GM10847 (cell line): ENCODE results near the gene PYGO2.
A peak's percentile ranks its signal among the peaks of the same experiment; 100 is the strongest.

Experiments
- POLR2A ChIP-seq: IDR thresholded peaks from 2 replicates; pipeline ENCODE4 v1.6.1; 2011; ENCODE audit not compliant: insufficient read length; ENCODE audit errors: extremely low read depth

The PYGO2 gene

GRCh38 chr1:154960446-154961136 lies 991 bp downstream of the PYGO2 start:
- TF ChIP-seq POLR2A: no peak

- no peak for TF ChIP-seq POLR2A
These were observed 2.2 kb downstream of the PYGO2 start for GRCh38 chr1:154959426-154959780.

GRCh38 chr1:154958681-154959425 lies 2.7 kb downstream of the PYGO2 start:
- no peak for TF ChIP-seq POLR2A

GRCh38 chr1:154958036-154958435 lies 3.5 kb downstream of the PYGO2 start:
- no peak for TF ChIP-seq POLR2A

GRCh38 chr1:154957091-154957657 lies 4.4 kb downstream of the PYGO2 start:
- TF ChIP-seq POLR2A: no peak

GRCh38 chr1:154956544-154956941 lies 5.0 kb downstream of the PYGO2 start:
- no peak for TF ChIP-seq POLR2A

- TF ChIP-seq POLR2A: peak; percentile 9
These were observed 5.7 kb downstream of the PYGO2 start, which contains the start of gene PBXIP1 for GRCh38 chr1:154955718-154956543. Gene PBXIP1, minus strand, starts transcription at chr1:154956099. Its CDS starts 2,378 bp downstream, at chr1:154953721.

GRCh38 chr1:154955039-154955717 lies 6.4 kb downstream of the PYGO2 start:
- peak; percentile 14 for TF ChIP-seq POLR2A

- no peak for TF ChIP-seq POLR2A
These were observed 7.0 kb downstream of the PYGO2 start for GRCh38 chr1:154954541-154954940.

GRCh38 chr1:154953611-154954038 lies 8.0 kb downstream of the PYGO2 start:
- no peak for TF ChIP-seq POLR2A

- TF ChIP-seq POLR2A: no peak
These were observed 8.9 kb downstream of the PYGO2 start for GRCh38 chr1:154952664-154953063.

- no peak for TF ChIP-seq POLR2A
These were observed 9.5 kb downstream of the PYGO2 start for GRCh38 chr1:154951901-154952657.

- TF ChIP-seq POLR2A: no peak
These were observed 13.5 kb downstream of the PYGO2 start for GRCh38 chr1:154948079-154948478.
